Measurements from ENCODE around the gene AQP12B. TPM values are rescaled to one million over a fixed set of nuclear protein-coding genes. Genes with fewer than 3 reads are reported as not detected.

Gene AQP12B
- total and polyA plus RNA-seq, 9 of the 15 experiments (the other 6 are each of a cell fraction or from before 2014, with no cell fraction given): not detected

GRCh38 chr2:240689975-240690374 is 7.3 kb upstream of the AQP12B start (continued):
- TF ChIP-seq E2F8 (IDR thresholded peaks at IDR 0.05; ENCODE audit: low read depth, partially characterized antibody) (no peak), NCOA2 (IDR thresholded peaks at IDR 0.05; ENCODE audit: partially characterized antibody in 2 of 2) (no peak), SIN3B (IDR thresholded peaks at IDR 0.05; ENCODE audit: low read depth) (no peak), ESRRA (IDR thresholded peaks at IDR 0.05; ENCODE audit: borderline replicate concordance, low read depth) (no peak), MYC (IDR thresholded peaks at IDR 0.05; ENCODE audit: low read depth, low read length) (no peak), MYC (CRISPR knock-in tag; IDR thresholded peaks at IDR 0.05; ENCODE audit: borderline replicate concordance, low read depth) (no peak), STAT5A (IDR thresholded peaks at IDR 0.05; ENCODE audit: borderline replicate concordance, low read length) (no peak), ZNF511 (CRISPR knock-in tag; IDR thresholded peaks at IDR 0.05) (no peak), ZNF280B (CRISPR knock-in tag; IDR thresholded peaks at IDR 0.05) (no peak), NR4A1 (CRISPR knock-in tag; IDR thresholded peaks at IDR 0.05) (no peak), NR4A1 (tag; IDR thresholded peaks at IDR 0.05) (no peak), MAZ (CRISPR knock-in tag; conservative IDR thresholded peaks at IDR 0.05 in 1 of 2, IDR thresholded peaks at IDR 0.05 in 1 of 2) (no peak), CHD4 (IDR thresholded peaks at IDR 0.05; ENCODE audit: insufficient read depth, insufficient replicate concordance, low read depth, low read length, poor library complexity, severe bottlenecking) (no peak)
- TF ChIP-seq, protein P1, sequence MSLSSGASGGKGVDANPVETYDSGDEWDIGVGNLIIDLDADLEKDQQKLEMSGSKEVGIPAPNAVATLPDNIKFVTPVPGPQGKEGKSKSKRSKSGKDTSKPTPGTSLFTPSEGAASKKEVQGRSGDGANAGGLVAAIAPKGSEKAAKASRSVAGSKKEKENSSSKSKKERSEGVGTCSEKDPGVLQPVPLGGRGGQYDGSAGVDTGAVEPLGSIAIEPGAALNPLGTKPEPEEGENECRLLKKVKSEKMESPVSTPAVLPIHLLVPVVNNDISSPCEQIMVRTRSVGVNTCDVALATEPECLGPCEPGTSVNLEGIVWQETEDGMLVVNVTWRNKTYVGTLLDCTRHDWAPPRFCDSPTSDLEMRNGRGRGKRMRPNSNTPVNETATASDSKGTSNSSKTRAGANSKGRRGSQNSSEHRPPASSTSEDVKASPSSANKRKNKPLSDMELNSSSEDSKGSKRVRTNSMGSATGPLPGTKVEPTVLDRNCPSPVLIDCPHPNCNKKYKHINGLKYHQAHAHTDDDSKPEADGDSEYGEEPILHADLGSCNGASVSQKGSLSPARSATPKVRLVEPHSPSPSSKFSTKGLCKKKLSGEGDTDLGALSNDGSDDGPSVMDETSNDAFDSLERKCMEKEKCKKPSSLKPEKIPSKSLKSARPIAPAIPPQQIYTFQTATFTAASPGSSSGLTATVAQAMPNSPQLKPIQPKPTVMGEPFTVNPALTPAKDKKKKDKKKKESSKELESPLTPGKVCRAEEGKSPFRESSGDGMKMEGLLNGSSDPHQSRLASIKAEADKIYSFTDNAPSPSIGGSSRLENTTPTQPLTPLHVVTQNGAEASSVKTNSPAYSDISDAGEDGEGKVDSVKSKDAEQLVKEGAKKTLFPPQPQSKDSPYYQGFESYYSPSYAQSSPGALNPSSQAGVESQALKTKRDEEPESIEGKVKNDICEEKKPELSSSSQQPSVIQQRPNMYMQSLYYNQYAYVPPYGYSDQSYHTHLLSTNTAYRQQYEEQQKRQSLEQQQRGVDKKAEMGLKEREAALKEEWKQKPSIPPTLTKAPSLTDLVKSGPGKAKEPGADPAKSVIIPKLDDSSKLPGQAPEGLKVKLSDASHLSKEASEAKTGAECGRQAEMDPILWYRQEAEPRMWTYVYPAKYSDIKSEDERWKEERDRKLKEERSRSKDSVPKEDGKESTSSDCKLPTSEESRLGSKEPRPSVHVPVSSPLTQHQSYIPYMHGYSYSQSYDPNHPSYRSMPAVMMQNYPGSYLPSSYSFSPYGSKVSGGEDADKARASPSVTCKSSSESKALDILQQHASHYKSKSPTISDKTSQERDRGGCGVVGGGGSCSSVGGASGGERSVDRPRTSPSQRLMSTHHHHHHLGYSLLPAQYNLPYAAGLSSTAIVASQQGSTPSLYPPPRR (CRISPR knock-in tag; IDR thresholded peaks at IDR 0.05; ENCODE audit: borderline replicate concordance): no peak
